Loucy (cell line): ENCODE data around the gene PITX2.

Experiments
- H2AFZ ChIP-seq: fragments of 200-600 bp; sonication (generic); 2 replicates; pipeline ENCODE4 v1.6.0; 2016; ENCODE audit warnings: antibody characterized with exemption, mild to moderate bottlenecking, low read length, moderate library complexity
- H3F3A ChIP-seq: fragments of 200-600 bp; 2 replicates; pipeline ENCODE4 v1.6.0; 2016; ENCODE audit warnings: antibody characterized with exemption, low read depth, mild to moderate bottlenecking
- H3K27me3 ChIP-seq: fragments of 200-600 bp; sonication (generic); 2 replicates; pipeline ENCODE4 v1.6.1; 2014; ENCODE audit warnings: low read length, mild to moderate bottlenecking; ENCODE audit not compliant: insufficient read depth, poor library complexity, severe bottlenecking
- H3K36me3 ChIP-seq: fragments of 200-600 bp; sonication (generic); 2 replicates; pipeline ENCODE4 v1.6.1; 2016; ENCODE audit warnings: low read length; ENCODE audit not compliant: insufficient read depth
- H3K4me1 ChIP-seq: fragments of 200-600 bp; sonication (generic); 2 replicates; pipeline ENCODE4 v1.5.1; 2014; ENCODE audit warnings: low read length, mild to moderate bottlenecking; ENCODE audit not compliant: insufficient read depth, poor library complexity, severe bottlenecking
- H3K4me2 ChIP-seq: fragments of 200-600 bp; sonication (generic); 2 replicates; pipeline ENCODE4 v1.6.0; 2014; ENCODE audit warnings: antibody characterized with exemption, low read length, low read depth, mild to moderate bottlenecking; ENCODE audit not compliant: poor library complexity, severe bottlenecking
- H3K4me3 ChIP-seq: fragments of 200-600 bp; sonication (generic); 2 replicates; pipeline ENCODE4 v1.5.1; 2014; ENCODE audit warnings: low read length, mild to moderate bottlenecking, mixed read lengths; ENCODE audit not compliant: poor library complexity, severe bottlenecking
- H3K79me2 ChIP-seq: fragments of 200-600 bp; sonication (generic); 2 replicates; pipeline ENCODE4 v1.6.1; 2014; ENCODE audit warnings: low read length; ENCODE audit not compliant: insufficient read depth
- H3K9ac ChIP-seq: fragments of 200-600 bp; sonication (generic); 2 replicates; pipeline ENCODE4 v1.6.0; 2014; ENCODE audit warnings: mild to moderate bottlenecking, low read depth, low read length, moderate library complexity; ENCODE audit not compliant: poor library complexity, severe bottlenecking
- H3K9me2 ChIP-seq: fragments of 200-600 bp; sonication (generic); replicated peaks from 2 replicates; pipeline ENCODE4 v1.6.1; 2016; ENCODE audit warnings: low read depth, low read length, mixed read lengths
- H3K9me3 ChIP-seq: fragments of 200-600 bp; sonication (generic); 2 replicates; pipeline ENCODE4 v1.6.1; 2014; ENCODE audit warnings: mild to moderate bottlenecking, antibody characterized with exemption, low read length, low read depth; ENCODE audit not compliant: insufficient read depth
- H4K20me1 ChIP-seq: fragments of 200-600 bp; sonication (generic); 2 replicates; pipeline ENCODE4 v1.6.0; 2014; ENCODE audit warnings: antibody characterized with exemption, low read length, mild to moderate bottlenecking; ENCODE audit not compliant: insufficient read depth, poor library complexity, severe bottlenecking
- EZH2phosphoT487 ChIP-seq: fragments of 200-600 bp; IDR thresholded peaks from 2 replicates; pipeline ENCODE4 v1.6.1; 2018; ENCODE audit warnings: antibody characterized with exemption, mild to moderate bottlenecking, moderate library complexity, borderline replicate concordance
- TF ChIP-seq, protein P1 (sequence below): fragments of 200-600 bp; sonication (generic); conservative IDR thresholded peaks from 2 replicates; pipeline ENCODE4 v1.5.1; 2014; ENCODE audit warnings: mild to moderate bottlenecking, antibody characterized with exemption, low read length

PITX2 gene

GRCh38 chr4:110602061-110602460 is 20.8 kb downstream of the PITX2 start:
- no peak for TF ChIP-seq EZH2phosphoT487
- TF ChIP-seq, protein P1, sequence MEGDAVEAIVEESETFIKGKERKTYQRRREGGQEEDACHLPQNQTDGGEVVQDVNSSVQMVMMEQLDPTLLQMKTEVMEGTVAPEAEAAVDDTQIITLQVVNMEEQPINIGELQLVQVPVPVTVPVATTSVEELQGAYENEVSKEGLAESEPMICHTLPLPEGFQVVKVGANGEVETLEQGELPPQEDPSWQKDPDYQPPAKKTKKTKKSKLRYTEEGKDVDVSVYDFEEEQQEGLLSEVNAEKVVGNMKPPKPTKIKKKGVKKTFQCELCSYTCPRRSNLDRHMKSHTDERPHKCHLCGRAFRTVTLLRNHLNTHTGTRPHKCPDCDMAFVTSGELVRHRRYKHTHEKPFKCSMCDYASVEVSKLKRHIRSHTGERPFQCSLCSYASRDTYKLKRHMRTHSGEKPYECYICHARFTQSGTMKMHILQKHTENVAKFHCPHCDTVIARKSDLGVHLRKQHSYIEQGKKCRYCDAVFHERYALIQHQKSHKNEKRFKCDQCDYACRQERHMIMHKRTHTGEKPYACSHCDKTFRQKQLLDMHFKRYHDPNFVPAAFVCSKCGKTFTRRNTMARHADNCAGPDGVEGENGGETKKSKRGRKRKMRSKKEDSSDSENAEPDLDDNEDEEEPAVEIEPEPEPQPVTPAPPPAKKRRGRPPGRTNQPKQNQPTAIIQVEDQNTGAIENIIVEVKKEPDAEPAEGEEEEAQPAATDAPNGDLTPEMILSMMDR: no peak
- H3K9ac ChIP-seq: no peak overlapping the region
- H2AFZ ChIP-seq: no peak overlapping the region
- no peaks in the 10 kb centered on the region for H4K20me1 ChIP-seq
- no peaks in the 10 kb centered on the region for H3K9me2 ChIP-seq
- H3K4me3 ChIP-seq: no peak overlapping the region
- H3F3A ChIP-seq: no peaks in the 10 kb centered on the region
- no peaks in the 10 kb centered on the region for H3K36me3 ChIP-seq
- no peaks in the 10 kb centered on the region for H3K9me3 ChIP-seq
- no peak overlapping the region for H3K4me2 ChIP-seq
- no peaks in the 10 kb centered on the region for H3K79me2 ChIP-seq
- no peaks in the 10 kb centered on the region for H3K27me3 ChIP-seq
- no peaks in the 10 kb centered on the region for H3K4me1 ChIP-seq

GRCh38 chr4:110597582-110597981 is 25.3 kb downstream of the PITX2 start:
- Histone ChIP-seq H3K9ac (no peak overlapping the region), H3K79me2 (no peaks in the 10 kb centered on the region), H3K4me3 (no peak overlapping the region), H3K27me3 (no peaks in the 10 kb centered on the region), H2AFZ (no peak overlapping the region), H3K4me1 (no peaks in the 10 kb centered on the region), H3K9me3 (peaks cover 3% of the 10 kb centered on the region; the same call in 1 of the 2 replicates), H3F3A (no peaks in the 10 kb centered on the region), H3K4me2 (no peak overlapping the region), H4K20me1 (no peaks in the 10 kb centered on the region), H3K9me2 (no peaks in the 10 kb centered on the region), H3K36me3 (no peaks in the 10 kb centered on the region)
- TF ChIP-seq EZH2phosphoT487: no peak
- TF ChIP-seq, protein P1: no peak

- Histone ChIP-seq H3K27me3 (no peaks in the 10 kb centered on the region), H3K4me3 (no peak overlapping the region), H3K9me3 (peaks cover 3% of the 10 kb centered on the region; the same call in 1 of the 2 replicates), H2AFZ (no peak overlapping the region), H3K36me3 (no peaks in the 10 kb centered on the region), H4K20me1 (no peaks in the 10 kb centered on the region), H3K9me2 (no peaks in the 10 kb centered on the region), H3K79me2 (no peaks in the 10 kb centered on the region), H3K4me2 (no peak overlapping the region), H3K4me1 (no peaks in the 10 kb centered on the region), H3K9ac (no peak overlapping the region), H3F3A (no peaks in the 10 kb centered on the region)
- TF ChIP-seq EZH2phosphoT487: no peak
- TF ChIP-seq, protein P1: no peak
Measured at GRCh38 chr4:110596431-110596830, 26.4 kb downstream of the PITX2 start.
